ENCODE data around the gene F2R.

- TF ChIP-seq POLR2A (IDR thresholded peaks at IDR 0.05; ENCODE audit: low read length) (no peak), GATA1 (IDR thresholded peaks at IDR 0.05; ENCODE audit: low read depth, low read length) (no peak)
Measured at GRCh38 chr5:76754668-76755078, 38.7 kb downstream of the F2R start.

All from erythroblast (primary cell).